ENCODE data around the gene NKAPD1. TPM values are rescaled to one million over a fixed set of nuclear protein-coding genes. Genes with fewer than 3 reads are reported as not detected.

The NKAPD1 gene
- total and polyA plus RNA-seq, 8 donors: 13.3 to 59.5 (median 48.8) TPM

- TF ChIP-seq CTCF (IDR thresholded peaks at IDR 0.05): no peak
- peak; percentile 41 for ATAC-seq
- Histone ChIP-seq H3K4me3 (no peak overlapping the region), H3K27ac (peak overlapping the region in 1 of 2 donors; percentile 23), H3K27me3 (no peaks in the 10 kb centered on the region), H3K4me1 (no peaks in the 10 kb centered on the region), H3K36me3 (peaks cover 4 to 69% of the 10 kb centered on the region in 2 donors), H3K9me3 (no peaks in the 10 kb centered on the region)
- intact Hi-C loops (cut with DNase I): no loop called here
- DNase-seq: peak in 1 of 4 donors; percentile 17
Measured at GRCh38 chr11:112057170-112057569, 16.9 kb upstream of the NKAPD1 start.

GRCh38 chr11:112058103-112058502 lies 16.0 kb upstream of the NKAPD1 start:
- Histone ChIP-seq H3K4me1 (no peaks in the 10 kb centered on the region), H3K27me3 (no peaks in the 10 kb centered on the region), H3K4me3 (no peak overlapping the region), H3K9me3 (no peaks in the 10 kb centered on the region), H3K36me3 (peaks cover 4 to 69% of the 10 kb centered on the region in 2 donors), H3K27ac (no peak overlapping the region)
- no peak for DNase-seq
- TF ChIP-seq CTCF (IDR thresholded peaks at IDR 0.05): no peak
- no peak for ATAC-seq
- intact Hi-C loops (cut with DNase I): no loop called here

- no peak for TF ChIP-seq CTCF (IDR thresholded peaks at IDR 0.05)
- H3K27me3 ChIP-seq: no peaks in the 10 kb centered on the region
- H3K36me3 ChIP-seq: peaks cover 0 to 46% of the 10 kb centered on the region in 2 donors
- intact Hi-C loops (cut with DNase I): no loop called here
- DNase-seq (no peak), ATAC-seq (no peak)
- H3K4me1 ChIP-seq: no peaks in the 10 kb centered on the region
- no peaks in the 10 kb centered on the region for H3K9me3 ChIP-seq
- H3K27ac ChIP-seq: no peak overlapping the region
- no peak overlapping the region for H3K4me3 ChIP-seq
Measured at GRCh38 chr11:112062923-112063322, 11.2 kb upstream of the NKAPD1 start.

- intact Hi-C loops (cut with DNase I): no loop called here
- peaks cover 0 to 74% of the 10 kb centered on the region in 2 donors for H3K36me3 ChIP-seq
Measured at GRCh38 chr11:112082729-112083128, 8.6 kb downstream of the NKAPD1 start.

GRCh38 chr11:112085822-112086421 lies 11.8 kb downstream of the NKAPD1 start:
- intact Hi-C loops (cut with DNase I): no loop called here
- no peaks in the 10 kb centered on the region for H3K27me3 ChIP-seq

More at GRCh38 chr11:112082729-112083128, 8.6 kb downstream of the NKAPD1 start:
- peaks cover 6 to 17% of the 10 kb centered on the region in 2 donors for H3K4me1 ChIP-seq
- DNase-seq (no peak), ATAC-seq (no peak)
- no peak for TF ChIP-seq CTCF (IDR thresholded peaks at IDR 0.05)
- no peak overlapping the region for H3K27ac ChIP-seq
- no peaks in the 10 kb centered on the region for H3K27me3 ChIP-seq
- no peak overlapping the region for H3K4me3 ChIP-seq
- no peaks in the 10 kb centered on the region for H3K9me3 ChIP-seq

More at GRCh38 chr11:112085822-112086421, 11.8 kb downstream of the NKAPD1 start:
- peak overlapping the region; percentile 46 to 78 for H3K27ac ChIP-seq
- H3K4me3 ChIP-seq: peak overlapping the region; percentile 89 to 91
- peaks cover 8 to 42% of the 10 kb centered on the region in 2 donors for H3K4me1 ChIP-seq
- DNase-seq (no peak), ATAC-seq (peak; percentile 70)
- no peak for TF ChIP-seq CTCF (IDR thresholded peaks at IDR 0.05)
- no peaks in the 10 kb centered on the region for H3K9me3 ChIP-seq
- H3K36me3 ChIP-seq: peaks cover 0 to 73% of the 10 kb centered on the region in 2 donors

All from left lung (tissue), 10 donors.